ENCODE measurements around the gene GRID2.
"Not testable (repeated sequence)": the region's sequence is repeated elsewhere in the genome, so short reads cannot be mapped to it uniquely, and the experiment has no call there.

- not testable (repeated sequence) for TF ChIP-seq CTCF, POLR2AphosphoS5 (IDR thresholded peaks at IDR 0.05)
Observed at GRCh38 chr4:92444143-92444843, 140.5 kb downstream of the GRID2 start.

All from breast epithelium (tissue), 3 donors.